KG1 (cell line): ENCODE measurements around the gene YWHAE.
"Not testable (repeated sequence)": the region's sequence is repeated elsewhere in the genome, so short reads cannot be mapped to it uniquely, and the experiment has no call there.

Experiments
- DNase-seq: peaks from one replicate; lab custom pipeline; 2025; lab: John Stamatoyannopoulos, UW

The YWHAE gene

GRCh38 chr17:1399679-1400512 lies at the start of gene YWHAE:
TSS of gene YWHAE (minus strand) at chr17:1400222. CDS start at chr17:1400110, 112 bp downstream.
- DNase-seq, result peak; percentile 58

GRCh38 chr17:1449412-1449967 lies 49.5 kb upstream of the YWHAE start:
- DNase-seq, result no peak

- DNase-seq, result no peak
Measured at GRCh38 chr17:1447052-1447451, 47.0 kb upstream of the YWHAE start.

- DNase-seq, result no peak
Measured at GRCh38 chr17:1446201-1446600, 46.2 kb upstream of the YWHAE start.

DNA sequence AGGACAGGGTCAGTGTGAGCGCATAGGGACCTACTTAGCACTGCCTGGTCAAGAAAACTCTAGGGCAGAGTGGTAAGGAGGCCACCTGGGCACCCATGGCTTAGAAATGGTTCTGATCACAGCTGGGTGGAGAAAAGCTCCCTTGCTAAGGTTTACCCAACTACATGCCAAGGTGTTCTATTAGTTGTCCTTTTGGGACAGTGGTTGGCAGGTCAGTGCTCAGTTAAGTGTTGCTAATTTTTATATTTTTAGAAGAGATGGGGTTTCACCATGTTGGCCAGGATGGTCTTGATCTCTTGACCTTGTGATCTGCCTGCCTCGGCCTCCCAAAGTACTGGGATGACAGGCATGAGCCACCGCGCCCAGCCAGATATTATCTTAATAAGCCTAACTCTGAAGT lies 45.7 kb upstream of the YWHAE start:
- DNase-seq, result not testable (repeated sequence)

- DNase-seq, result not testable (repeated sequence)
Measured at GRCh38 chr17:1442721-1443120, 42.7 kb upstream of the YWHAE start.

DNA sequence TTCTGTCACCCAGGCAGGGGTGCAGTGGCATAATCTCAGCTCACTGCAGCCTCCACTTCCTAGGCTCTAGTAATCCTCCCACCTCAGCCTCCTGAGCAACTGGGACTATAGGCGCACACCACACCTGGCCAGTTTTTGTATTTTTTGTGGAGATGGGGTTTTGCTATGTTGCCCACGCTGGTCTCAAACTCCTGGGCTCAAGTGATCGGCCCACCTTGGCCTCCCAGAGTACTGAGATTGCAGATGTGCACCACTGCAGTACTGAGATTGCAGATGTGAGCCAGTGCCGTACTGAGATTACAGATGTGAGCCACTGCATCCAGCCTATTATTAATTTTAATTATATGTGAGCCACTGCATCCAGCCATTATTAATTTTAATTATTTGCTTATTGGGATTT lies 42.2 kb upstream of the YWHAE start:
- no peak for DNase-seq

GRCh38 chr17:1440921-1441320 lies 40.9 kb upstream of the YWHAE start:
- DNase-seq, result no peak

DNA sequence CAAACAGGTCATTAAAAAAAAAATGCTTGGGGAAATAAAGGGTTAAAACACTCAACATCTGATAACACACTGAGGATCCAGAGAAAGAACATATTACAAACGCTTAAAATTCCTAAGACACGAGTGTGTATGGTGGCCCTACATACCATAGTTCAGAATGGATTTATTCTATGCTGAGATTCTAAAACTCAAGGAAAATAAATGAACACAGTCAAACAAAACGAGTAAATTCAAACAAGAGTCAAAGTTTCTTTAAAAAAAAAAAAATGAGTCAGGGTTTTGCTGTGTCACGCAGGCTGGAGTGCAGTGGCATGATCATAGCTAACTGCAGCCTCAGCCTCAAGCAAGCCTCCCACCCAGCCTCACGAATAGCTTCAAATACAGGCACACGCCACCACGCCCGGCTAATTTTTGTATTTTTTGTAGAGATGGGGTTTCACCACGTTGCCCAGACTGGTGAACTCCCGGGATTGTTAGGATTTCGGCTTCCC lies 38.6 kb upstream of the YWHAE start:
- no peak for DNase-seq

DNA sequence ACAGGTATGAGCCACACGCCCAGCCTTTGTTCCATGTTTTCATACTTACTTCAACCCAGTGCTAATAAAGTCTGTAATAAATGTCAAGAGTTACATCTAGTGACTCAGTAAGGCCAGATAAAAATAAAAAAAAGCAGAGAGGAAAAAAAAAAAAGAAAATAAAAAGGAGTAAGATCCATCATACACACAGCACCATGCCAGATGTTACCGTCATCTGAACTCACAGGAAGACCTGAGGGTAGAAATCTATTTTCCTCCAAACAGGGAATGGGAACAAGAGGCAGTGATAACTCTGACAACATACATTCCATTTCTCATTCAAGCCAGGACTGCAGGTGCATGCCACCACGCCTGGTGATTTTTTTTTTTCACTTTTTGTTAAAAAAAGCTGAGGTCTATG lies 35.3 kb upstream of the YWHAE start:
- DNase-seq, result no peak

GRCh38 chr17:1434150-1434549 lies 34.1 kb upstream of the YWHAE start:
- DNase-seq, result no peak

GRCh38 chr17:1431631-1432104 lies 31.6 kb upstream of the YWHAE start:
- DNase-seq, result no peak

GRCh38 chr17:1423456-1424135 lies 23.6 kb upstream of the YWHAE start:
- DNase-seq, result no peak

DNA sequence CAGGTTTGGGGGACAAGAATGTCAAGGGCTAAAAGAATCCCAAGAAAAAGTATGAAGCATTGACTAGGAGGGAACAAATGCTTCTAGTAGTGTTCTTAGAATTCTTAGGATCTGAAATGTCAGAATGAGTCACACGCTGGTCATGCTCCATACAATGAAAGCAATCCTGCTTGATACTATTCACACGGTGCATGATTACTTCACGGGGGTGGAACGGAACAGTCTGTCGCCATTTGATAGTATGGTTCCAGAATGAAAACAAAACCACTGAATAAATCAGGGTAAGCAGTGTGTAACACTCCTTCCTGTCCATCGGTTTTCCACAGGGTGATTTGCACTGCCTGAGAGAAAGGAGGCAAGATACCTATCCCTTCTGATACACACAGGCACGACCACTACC lies 22.9 kb upstream of the YWHAE start:
- DNase-seq, result no peak

- no peak for DNase-seq
Measured at GRCh38 chr17:1421470-1421869, 21.4 kb upstream of the YWHAE start.

DNA sequence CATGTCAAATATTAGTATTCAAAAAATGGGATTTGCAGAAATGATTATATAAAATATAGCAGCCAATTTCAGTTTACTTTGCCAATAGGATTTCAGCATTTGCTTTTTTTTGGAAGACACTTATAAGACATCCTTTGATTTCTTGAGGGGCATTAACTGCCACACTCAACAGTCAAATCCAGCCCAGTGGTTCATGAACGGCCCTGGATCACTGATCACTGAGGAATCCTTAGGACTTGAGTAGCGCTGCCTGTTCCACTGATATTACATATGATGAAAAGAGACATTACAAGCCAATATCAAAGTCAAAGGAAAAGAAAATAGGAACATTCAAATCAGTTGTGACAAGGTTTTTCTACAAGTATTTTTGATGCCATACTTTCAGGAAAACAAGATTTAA lies 21.0 kb upstream of the YWHAE start:
- DNase-seq, result no peak

DNA sequence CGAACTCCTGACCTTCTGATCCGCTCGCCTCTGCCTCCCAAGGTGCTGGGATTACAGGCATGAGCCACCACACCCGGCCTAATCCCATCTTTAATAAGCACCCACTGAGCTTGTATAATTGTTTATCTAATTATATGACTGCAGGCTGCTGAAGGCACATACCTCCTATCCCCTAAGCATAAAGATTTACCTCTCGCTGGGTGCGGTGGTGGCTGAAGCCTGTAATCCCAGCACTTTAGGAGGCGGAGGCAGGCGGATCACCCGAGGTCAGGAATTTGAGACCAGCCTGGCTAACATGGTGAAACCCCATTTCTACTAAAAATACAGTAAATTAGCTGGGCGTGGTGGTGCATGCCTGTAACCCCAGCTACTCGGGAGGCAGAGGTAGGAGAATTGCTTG lies 20.1 kb upstream of the YWHAE start:
- DNase-seq, result no peak

DNA sequence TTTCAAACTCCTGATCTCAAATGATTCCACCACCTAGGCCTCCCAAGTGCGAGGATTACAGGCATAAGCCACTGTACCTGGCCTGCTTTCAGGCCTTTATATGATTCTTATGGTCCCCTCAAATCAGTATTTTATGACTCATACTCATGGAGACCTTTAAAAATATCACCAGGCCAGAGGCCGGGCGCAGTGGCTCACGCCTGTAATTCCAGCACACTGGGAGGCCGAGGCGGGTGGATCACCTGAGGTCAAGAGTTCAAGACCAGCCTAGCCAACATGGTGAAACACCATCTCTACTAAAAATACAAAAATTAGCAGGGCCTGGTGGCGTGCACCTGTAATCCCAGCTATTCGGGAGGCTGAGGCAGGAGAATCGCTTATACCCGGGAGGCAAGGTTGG lies 18.5 kb upstream of the YWHAE start:
- DNase-seq, result not testable (repeated sequence)

- DNase-seq, result no peak
Measured at GRCh38 chr17:1416414-1416813, 16.4 kb upstream of the YWHAE start.

GRCh38 chr17:1414634-1415033 lies 14.6 kb upstream of the YWHAE start:
- DNase-seq, result no peak

GRCh38 chr17:1414001-1414574 lies 14.1 kb upstream of the YWHAE start:
- no peak for DNase-seq

DNA sequence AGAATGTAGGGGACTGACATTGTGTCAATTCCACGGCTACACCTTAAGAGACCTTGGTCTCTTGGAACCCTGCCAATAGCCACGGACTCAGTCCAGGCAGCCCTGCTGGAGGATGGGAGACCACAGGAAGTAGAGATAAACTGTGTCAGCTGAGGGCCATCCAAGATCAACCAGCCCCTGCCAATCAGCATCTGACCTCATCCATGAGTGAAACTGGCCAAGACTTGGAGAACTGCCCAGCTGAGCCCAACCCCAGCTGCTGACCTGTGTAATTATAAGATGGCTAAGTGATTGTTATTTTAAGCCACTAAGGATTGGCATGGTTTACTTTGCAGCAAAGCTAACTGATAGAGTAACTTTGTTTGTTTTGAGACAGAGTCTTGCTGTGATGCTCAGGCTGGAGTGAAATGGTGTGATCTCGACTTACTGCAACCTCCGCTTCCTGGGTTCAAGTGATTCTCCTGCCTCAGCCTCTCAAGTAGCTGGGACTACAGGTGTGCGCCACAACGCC lies 13.3 kb upstream of the YWHAE start:
- DNase-seq, result no peak
